ENCODE measurements around the gene MAPK12.

Gene MAPK12

DNA sequence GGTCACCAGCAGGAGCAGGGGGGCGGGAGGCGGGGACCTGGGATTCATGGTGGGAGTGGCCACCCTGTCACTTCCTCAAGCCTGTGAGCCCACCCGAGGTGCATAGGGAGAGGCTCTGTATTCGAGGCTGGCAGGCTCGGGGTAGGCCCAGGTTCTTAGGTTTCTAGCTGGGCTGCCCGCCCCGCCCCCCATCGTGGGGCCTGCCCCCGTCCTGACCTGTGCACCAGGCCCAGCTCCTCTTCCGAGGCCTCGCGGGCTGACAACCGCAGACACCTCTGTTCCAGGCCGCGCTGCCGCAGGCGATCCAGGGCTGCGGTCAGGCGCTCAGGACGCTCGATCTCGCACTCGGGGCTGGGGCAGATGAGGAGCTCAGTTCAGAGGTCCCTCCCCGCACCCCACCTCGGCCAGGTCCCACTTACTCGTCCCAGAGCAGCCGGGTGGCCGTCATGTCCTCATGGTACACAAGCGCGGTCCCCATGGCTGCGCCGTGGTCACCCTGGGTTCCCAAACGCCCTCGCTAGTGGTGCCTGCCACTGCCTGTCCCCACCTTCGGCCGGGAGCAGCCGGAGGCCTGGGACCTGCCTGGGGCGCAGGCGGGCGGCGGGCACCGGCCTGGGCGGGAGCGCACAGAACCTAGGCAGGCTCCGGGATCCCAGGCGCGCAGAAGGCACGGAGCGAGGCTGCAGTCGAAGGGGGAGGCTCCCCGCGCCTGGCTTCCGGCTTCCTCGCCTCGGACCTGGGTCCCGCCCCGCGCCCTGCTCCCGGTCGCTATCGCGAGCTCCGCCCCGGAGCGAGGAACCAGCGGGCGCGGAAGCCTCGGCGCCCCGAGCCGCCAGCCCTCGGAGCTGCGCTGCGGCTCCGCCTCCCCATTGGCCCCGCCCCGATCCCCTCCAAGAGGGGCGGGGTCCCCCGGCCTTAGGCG lies 10.7 kb downstream of the MAPK12 start, which contains the start of gene HDAC10:
HDAC10 (minus strand) TSS at position 711 of the 922 bp plus-strand sequence; CDS start at position 478, 233 bp downstream.
- peak; percentile 81 for DNase-seq

DNA sequence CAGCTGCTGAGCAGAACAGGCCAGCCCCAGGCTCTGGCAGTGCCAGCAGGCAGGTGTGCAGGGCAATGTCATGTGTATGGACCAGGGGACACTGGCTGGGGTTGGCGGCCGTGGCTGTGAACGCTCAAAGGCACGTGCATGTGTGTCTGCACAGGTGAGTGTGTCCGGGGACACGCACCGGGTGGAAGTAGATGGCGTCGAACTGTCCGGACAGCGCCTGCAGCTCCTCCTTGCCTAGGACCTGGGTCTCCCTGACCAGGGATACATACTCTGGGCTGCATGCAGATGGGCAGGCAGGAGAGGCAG lies 11.3 kb downstream of the MAPK12 start:
- no peak for DNase-seq

DNA sequence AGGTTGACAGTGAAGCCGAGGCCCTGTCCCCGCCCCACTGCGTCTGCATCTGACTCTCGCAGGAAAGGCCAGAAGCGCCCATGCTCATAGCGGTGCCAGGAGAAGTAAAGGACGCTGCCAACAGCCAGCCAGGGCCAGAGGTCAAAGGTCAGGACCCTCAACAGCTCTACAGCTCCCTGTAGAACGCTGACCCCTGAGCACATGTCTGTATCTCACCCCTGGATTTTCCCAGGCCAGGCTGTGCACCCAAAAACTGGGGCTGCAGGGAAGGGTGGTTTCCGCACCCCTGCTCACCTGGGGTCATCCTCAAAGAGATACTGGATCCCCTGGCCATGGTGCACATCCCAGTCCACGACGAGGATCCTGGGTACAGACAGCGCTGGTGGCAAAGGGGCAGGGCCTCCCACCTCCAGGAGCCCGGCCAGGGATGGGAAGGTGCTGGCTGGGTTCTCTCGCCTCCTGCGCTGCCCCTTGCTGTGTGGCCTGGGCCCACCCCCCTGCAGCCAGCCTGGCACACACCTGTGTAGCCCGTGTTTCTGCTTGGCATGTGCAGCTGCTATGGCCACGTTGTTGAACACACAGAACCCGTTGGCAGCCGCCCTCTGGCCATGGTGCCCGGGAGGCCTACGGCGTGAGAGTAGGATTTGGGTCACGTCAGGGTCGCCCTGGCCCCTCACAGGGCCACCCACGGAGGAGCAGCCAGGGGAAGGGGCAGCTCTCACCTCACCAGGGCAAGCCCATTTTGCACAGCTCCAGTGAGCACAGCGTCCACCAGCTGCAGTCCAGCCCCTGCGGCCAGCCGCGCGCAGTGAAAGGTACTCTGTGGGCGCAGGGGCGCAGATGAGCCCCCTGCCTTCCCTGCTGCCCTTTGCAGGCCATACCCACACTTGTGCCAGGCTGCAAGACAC lies 11.9 kb downstream of the MAPK12 start:
- no peak for DNase-seq

DNA sequence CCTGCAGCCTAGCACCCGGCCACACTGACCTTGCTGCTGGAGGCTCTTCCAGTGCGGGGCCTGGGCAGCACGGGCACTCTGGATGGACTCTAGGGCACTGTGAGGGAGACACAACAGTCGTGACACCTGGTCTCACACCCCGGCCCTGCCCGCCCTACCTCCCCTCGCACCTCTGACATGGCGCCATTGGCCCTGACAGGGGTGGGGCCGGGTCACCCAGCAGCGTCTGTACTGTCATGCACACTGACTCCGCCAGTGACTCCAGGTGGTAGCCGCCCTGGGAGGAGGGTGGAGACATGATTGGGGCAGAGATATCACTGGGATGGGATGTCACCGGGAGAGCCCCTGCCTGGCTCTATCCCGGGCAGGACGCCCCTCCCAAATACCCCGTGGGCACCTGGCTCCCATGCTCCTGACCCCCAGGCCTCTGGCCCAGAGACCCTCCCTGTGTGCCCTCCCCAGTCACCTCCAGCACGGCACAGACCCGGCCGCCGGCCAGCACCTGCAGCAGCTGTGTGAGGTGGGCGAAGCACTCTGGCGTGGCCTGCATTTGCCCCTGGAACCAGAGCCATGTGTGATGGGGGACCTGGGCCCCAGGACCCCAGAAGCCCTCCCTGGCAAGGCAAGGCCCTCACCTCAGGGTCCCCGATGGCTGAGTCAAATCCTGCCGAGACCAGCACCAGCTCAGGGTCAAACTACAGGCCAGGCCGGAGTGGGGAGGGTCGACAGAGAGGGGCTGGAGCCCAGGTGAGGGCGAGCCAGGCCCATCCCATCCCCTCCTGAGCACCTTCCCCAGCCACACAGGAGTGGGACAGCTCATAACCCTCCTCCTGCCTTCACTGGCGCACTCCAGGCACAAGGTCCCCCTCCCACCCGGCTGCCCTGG lies 13.0 kb downstream of the MAPK12 start:
- no peak for DNase-seq

DNA sequence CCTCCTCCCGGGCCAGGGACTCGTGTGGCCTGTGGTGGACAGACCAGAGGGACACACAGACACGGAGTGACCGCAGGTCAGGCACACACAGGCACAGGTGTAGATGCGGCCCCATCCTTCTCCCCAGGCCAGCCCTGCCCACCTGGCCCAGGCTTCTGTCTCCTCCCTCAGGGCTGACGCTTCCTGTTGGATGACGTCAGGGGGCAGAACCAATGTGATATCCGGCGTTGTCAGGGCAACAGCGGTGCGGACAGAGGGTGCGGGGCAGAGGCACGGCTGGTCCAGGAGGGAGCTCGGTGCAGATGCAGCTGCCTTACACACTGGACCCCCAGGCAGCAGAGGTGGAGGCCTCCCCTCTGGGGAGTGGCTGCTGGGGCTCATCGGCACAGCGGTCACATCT lies 13.7 kb downstream of the MAPK12 start:
- DNase-seq: no peak

DNA sequence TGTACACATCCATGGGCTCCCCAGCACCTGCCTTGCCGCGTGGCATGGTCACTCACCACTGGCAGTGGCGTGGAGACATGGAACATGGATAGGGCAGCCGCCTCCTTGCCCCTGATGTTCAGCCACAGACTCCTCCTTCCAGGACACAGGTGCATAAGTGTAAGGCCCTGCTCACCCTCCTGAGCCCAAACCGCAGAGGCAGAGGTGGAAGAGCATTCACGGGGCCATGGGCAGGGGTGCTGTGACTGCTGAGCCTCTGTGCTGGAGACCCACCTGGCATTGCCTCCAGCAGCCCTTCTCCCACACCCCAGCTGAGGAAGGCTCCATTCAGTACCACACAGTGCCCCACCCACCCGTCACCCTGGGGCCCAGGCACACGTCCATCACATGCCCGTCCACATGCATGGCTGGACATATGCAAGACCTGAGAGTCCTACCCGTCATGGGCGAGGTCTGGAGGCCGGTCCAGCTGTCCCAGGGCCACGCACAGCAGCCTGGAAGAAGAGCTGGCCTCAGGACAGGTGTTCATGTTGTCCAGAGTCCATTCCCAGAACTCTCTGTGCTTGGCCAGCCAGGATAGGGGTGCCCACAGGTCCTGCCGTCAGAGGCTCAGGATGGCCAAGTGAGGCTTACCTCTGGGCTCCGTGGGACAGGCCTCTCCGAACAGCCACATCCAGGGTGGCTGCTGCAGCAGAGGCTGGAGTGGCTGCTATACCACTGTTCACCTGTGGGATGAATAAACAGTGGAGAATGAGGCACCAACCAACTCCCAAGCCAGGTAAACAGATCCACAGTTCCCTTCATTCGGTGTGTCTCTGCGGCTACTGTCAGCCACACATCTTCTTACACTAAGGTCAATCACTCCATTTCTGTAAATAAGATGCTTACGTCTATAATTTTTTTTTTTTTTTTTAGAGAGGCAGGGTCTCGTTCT lies 15.0 kb downstream of the MAPK12 start:
- DNase-seq: no peak

DNA sequence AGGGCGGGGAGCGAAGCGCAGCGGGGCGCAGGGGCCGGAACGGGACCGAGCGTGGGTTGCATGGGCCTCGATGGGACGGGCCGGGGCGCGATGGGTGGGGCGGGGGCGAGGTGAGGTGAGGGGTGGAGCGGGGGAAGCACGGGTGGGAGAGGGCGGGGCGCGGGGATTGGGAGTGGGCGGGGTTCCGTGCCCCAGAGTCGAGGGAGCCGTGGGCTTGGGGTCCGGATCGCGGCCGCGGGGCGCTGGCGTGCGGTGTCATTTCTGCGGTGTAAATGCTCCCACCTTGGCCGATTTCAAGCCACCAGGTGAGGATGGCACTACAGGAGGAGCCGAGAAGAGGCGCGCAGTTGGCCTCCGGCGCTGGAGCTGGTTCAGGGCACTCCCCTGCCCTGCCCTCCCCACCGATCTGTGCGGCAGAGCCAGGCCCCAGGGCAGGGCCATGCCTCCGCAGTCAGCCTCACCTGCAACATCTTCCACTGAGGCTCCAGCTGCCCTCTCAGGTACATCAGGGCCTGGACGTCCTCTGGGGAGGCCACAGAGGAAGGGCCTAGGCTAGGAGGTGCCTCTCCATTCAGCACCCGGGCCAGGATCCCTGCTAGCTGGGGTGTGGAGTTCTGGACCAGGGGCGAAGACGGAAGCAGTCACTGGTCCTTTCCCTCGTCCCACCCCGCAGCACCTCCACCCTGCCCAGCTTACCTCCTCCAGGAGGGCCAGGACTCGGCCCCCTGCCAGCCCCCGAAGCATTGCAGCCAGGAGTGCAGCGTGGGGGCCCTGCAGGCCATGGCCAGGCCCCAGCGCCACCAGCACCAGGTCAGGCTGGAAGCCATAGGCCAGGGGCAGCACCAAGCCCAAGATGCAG lies 16.0 kb downstream of the MAPK12 start:
- DNase-seq: no peak

DNA sequence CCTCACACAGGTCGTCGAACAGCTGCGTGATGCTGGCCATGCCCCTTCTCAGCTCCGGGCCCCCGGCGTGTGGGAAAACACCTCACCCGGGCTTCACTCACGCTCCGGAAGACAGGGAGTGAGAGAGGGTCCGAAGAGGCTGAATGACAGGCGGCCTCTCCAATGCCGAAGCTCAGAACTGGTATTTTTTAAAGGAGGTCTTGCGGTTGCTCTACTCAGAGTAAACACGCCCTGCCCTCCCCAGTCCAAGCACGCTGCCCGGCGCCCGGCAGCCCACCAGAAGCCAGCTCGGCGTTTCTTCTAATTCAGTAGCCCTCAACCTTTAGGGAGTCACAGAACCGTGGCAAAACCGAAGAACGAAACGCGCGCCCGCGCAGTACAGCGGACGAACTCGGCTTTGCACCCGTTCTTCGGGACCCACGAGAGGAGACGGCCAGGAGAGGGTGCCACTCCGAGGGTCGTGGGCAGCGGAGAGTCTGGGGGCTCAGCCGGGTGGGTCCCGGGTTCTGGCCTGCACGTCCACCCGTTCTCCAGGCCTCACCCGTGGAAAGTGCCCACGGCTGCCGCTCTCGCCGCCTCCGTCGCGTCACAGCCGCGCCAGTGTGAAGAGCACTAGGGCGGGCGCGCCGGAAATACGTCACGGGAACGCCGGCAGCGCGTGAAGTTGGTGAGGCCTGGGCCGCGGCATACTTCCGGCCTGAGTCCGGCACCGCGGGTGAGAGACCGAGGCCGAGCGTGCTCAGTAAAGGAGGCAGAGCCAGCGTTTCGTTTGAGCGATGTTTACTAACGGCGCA lies 16.9 kb downstream of the MAPK12 start, which contains the start of gene TUBGCP6:
TUBGCP6 (minus strand) TSS at position 604 of the 794 bp plus-strand sequence; CDS start at position 40, 564 bp downstream.
- DNase-seq: peak; percentile 81

DNA sequence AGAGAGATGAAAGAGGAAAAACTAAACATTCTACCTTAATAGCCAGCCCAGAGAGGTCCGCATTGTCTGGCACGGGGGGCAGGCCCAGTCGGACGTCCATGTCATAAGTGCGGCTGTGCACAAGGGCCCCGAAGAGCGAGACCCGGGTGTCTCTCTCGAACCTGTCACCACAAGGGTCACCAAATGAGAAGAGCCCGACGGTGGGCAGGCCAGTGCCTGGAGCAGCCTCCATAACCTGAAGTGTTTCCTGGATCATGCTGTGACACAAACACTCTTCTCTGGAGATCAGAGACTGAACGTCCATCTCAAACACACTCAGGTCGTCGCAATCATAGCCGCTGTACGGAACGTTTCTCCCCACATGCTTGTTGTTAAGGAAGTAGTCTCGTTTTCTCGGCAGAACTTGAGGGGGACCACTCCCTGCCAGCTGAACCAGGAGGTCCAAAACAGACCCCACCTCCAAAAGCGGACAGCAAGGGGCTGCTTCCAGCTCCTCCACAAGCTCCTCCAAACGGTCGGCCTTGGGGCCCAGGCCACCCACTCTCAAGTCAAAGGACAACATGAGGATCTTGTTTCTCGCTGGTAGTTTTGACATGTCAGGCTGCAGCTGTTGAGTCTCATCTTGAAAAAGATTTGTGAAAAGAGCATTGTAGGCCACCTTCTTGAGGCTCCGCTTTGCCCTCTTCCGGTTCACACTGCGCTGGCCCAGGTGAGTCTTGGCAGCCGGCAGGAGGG lies 17.6 kb downstream of the MAPK12 start:
- no peak for DNase-seq

DNA sequence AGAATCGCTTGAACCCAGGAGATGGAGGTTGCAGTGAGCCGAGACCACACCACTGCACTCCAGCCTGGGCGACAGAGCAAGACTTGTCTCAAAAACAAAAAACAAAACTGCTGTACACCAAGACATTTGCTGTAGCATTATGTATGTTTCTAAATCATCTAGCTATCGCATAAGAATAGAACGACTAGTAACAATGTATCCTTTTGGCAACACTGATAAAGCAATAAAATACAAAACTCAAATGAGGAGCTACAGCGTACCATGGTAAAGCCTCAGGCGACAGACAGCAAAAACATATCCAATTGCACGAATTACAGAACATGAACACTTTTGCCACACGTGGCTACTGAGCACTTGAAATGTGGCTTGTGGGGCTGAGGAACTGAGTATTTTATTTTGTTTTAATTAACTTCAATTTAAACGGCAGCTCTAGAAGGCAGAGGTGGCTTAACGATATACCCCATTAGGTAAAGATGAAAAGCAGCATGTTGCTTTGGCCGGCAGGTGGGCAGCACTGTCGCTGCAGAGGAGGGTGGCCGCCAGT lies 19.0 kb downstream of the MAPK12 start:
- no peak for DNase-seq

DNA sequence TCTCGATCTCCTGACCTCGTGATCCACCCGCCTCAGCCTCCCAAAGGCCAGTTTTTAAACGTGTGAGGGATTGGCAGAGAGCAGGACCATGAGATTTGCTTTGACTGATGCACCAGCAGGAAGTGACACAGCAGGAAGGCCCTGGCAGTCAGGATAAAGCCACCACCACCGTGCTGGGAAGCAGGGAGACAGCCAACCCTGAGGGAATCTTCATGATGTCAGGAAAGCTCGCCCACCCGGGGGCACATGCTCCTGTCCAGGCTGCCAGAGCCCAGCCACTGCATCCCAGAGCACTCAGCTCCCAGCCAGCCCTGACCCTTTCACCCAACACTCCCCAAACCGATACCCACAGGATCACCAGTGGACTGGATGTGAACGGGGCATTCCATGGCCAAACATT lies 22.7 kb downstream of the MAPK12 start:
- no peak for DNase-seq

DNA sequence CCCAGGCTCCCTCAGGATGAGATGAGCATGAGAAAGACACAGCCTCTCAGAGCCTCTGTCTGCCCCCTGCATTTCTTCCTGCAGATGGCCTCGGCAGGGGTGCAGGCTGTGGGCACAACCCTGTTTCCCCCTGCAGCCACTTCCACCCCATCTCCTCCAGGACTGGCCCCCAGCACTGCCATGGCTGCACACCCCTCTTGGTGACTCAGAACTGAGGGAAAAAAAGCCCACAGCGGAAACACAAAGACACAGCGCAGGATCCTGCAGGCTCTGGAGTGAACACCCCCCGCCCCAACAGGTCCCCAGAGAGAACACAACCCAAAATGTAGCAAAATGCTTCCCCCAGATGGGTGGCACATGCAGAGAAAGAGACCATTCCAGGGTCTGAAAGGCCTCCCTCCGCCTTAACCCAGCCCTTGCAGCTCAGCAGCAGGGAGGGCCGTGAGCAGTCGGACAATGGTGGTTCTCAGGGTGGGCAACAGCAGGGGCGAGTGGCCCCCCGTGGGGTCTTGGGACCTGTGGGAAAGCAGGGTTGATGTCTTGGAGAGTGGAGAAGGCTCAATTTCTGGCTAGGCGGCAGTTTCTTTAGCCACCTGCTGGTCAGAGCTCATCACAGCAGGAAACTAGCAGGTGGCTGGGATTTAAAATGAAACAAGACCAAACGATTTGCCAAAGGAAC lies 24.6 kb downstream of the MAPK12 start:
- DNase-seq: no peak

DNA sequence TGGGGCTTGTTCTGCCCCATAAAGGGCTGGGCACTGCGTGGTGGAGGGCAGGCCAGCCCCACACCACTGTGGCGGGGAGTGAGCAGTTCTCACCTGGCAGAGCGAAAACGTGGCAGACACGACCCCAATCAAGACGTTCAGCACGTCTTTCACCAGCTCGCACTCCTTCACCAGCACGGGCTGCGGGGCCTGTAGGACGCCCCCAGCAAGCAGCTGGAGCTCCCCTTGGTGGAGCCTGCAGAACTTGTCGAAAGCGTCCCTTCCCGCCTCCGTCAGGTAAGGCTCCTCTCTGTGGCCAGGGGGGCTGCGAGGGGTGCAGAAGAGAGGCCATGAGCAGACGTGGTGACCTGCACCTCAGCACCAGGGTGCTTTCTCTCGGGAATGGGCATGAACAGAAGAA lies 28.3 kb downstream of the MAPK12 start:
- no peak for DNase-seq

DNA sequence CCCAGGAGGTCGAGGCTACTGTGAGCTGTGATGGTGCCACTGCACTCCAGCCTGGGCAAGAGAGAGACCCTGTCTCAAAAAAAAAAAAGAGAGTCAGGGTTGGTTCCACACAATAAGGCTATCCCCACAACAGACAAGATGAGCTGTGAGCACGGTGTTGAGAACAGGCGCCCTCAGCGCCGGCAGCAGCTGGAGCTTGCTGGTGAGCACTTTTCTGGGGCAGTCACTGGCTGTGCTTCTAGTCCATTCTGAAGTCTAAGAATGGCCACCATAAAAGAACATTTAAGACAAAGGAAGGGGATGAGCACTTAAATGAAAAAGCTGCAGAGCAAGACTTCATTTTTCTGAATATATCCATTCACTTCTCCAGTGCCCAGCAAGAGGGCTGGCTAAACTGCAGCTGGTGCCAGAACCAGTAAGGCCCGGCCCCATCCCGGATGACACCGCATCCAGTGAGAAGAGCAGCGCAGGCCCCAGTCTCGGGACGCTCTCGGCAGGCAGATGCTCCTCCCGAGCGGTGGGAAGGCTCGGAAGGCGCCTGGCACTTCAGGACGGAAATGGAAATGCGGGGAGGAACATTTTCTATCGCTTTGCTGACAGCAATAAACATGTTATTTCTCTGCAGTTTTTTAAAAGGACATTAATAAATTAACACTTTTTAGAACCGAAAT lies 28.9 kb downstream of the MAPK12 start:
- no peak for DNase-seq

DNA sequence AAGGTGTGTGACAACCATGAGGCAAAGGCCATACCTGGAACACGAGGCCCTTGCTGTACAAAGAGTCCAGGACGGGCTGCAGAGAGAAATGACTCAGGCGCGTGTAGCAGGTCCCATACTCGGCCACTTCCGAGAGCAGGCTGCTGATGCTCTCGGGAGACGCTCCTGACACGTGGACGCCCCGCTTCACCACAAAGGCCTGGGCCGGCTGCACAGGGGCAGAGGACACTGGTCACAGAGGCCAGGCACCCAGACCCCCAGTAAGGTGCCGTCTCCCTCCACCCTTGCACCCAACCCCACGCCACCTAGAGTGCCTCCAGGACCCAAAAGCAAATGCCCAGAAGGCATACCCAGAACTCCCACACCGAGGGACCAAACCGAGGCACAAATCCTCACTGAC lies 32.1 kb downstream of the MAPK12 start:
- DNase-seq: no peak

DNA sequence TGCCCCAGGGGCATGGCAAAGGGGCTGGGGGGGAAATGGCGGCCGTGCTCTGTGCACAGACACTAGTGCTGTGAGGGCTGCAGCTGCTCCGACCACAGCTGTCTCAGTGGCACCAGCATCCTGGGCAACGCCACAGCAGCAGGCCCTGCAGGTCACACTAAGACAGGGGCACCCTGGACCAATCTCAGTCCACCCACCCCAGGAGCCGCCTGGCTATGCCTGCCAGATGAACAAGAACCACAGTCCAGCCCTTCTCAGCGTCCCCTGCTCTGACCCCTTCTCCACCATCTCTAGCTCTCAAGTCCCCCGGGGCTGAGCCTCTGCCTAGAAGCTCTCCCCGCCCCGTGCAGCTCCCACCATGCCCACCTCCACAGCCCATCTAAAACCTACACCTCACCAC lies 33.1 kb downstream of the MAPK12 start:
- no peak for DNase-seq

DNA sequence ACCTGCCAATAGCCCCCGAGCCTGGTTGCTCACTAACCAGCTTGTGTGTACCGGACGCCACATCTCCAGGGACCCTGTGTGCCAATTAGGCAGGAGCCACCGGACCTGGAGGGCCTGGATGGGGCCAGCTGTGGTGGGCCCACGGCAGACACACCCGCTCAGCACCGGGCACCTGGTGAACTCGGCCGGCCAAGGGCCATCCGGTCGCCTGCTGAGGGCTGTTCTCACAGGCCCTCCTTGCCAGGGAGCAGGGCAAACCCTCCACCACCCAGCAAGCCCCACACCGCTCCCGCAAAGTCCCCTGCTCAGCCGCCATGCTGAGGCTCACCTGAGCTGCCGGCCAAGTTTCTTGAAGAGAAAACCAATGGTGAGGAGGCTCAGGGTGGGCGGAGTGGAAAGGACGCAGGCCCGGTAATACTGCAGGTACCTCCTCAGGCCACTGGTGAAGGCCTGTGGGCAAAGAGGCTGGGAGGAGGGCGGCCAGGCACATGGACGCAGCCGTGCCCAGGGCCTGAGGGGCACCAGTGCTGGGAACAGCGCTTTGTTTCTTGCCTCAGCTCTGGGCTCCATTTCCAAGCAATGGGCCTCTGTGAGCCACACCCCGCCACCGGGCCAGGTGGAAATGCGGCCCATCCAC lies 33.8 kb downstream of the MAPK12 start:
- no peak for DNase-seq

Data from GDM1 (cell line).